GM23248 (cell line): ENCODE measurements around the gene SNHG17. TPM values are rescaled to one million over a fixed set of nuclear protein-coding genes. Genes with fewer than 3 reads are reported as not detected.
"Not testable (repeated sequence)": the region's sequence is repeated elsewhere in the genome, so short reads cannot be mapped to it uniquely, and the experiment has no call there.

ENCODE experiments used
- DNase-seq: peaks from one replicate; pipeline ENCODE4 v3.0.0-alpha.2; 2015
- H2AFZ ChIP-seq: fragments of 200-600 bp; sonication (generic); 2 replicates; pipeline ENCODE4 v1.6.1; 2016; ENCODE audit warnings: antibody characterized with exemption
- H3F3A ChIP-seq: fragments of 200-600 bp; sonication (generic); 2 replicates; pipeline ENCODE4 v1.6.1; 2016; ENCODE audit warnings: mild to moderate bottlenecking, antibody characterized with exemption, mixed run types; ENCODE audit not compliant: insufficient read depth
- H3K27ac ChIP-seq: fragments of 200-600 bp; sonication (generic); 2 replicates; pipeline ENCODE4 v1.5.1; 2016; ENCODE audit warnings: mild to moderate bottlenecking
- H3K27me3 ChIP-seq: fragments of 200-600 bp; sonication (generic); replicated peaks from 2 replicates; pipeline ENCODE4 v1.6.1; 2016; ENCODE audit warnings: mild to moderate bottlenecking; ENCODE audit not compliant: insufficient read depth
- H3K36me3 ChIP-seq: fragments of 200-600 bp; sonication (generic); 2 replicates; pipeline ENCODE4 v1.6.1; 2016; ENCODE audit warnings: low read depth, mild to moderate bottlenecking
- H3K4me1 ChIP-seq: fragments of 200-600 bp; sonication (generic); 2 replicates; pipeline ENCODE4 v1.6.1; 2016; ENCODE audit warnings: mild to moderate bottlenecking; ENCODE audit not compliant: insufficient read depth
- H3K4me2 ChIP-seq: fragments of 200-600 bp; sonication (generic); one replicate; pipeline ENCODE4 v1.6.1; 2016; ENCODE audit warnings: mild to moderate bottlenecking; ENCODE audit not compliant: unreplicated experiment
- H3K4me3 ChIP-seq: fragments of 200-600 bp; sonication (generic); 2 replicates; pipeline ENCODE4 v1.5.1; 2016; ENCODE audit warnings: mild to moderate bottlenecking
- H3K79me2 ChIP-seq: fragments of 200-600 bp; sonication (generic); 2 replicates; pipeline ENCODE4 v1.6.1; 2016; ENCODE audit warnings: mild to moderate bottlenecking; ENCODE audit not compliant: insufficient read depth
- H3K9ac ChIP-seq: fragments of 200-600 bp; sonication (generic); 2 replicates; pipeline ENCODE4 v1.6.1; 2016; ENCODE audit warnings: mild to moderate bottlenecking
- H3K9me2 ChIP-seq: fragments of 200-600 bp; sonication (generic); 2 replicates; pipeline ENCODE4 v1.6.1; 2016; ENCODE audit warnings: mixed run types, mild to moderate bottlenecking, moderate library complexity; ENCODE audit not compliant: insufficient read depth
- H3K9me3 ChIP-seq: fragments of 200-600 bp; sonication (generic); one replicate; pipeline ENCODE4 v1.6.1; 2017; ENCODE audit warnings: low read depth
- H4K20me1 ChIP-seq: fragments of 200-600 bp; sonication (generic); 2 replicates; pipeline ENCODE4 v1.6.0; 2016; ENCODE audit not compliant: insufficient read depth
- EZH2 ChIP-seq: fragments of 200-600 bp; sonication (generic); IDR thresholded peaks from 2 replicates; pipeline ENCODE4 v1.6.1; 2018; ENCODE audit warnings: antibody characterized with exemption, mild to moderate bottlenecking; ENCODE audit not compliant: insufficient read depth, poor library complexity, severe bottlenecking
- EZH2phosphoT487 ChIP-seq: fragments of 200-600 bp; sonication (generic); IDR thresholded peaks from 2 replicates; pipeline ENCODE4 v1.6.1; 2018; ENCODE audit warnings: antibody characterized with exemption, moderate library complexity, mild to moderate bottlenecking, low read depth; ENCODE audit not compliant: insufficient read depth
- WGBS, 2 experiments: methylation state at CpG; one replicate each; pipeline ENCODE4 v1.1.6; 2015 to 2017; ENCODE audit warnings: low lambda C conversion rate in 2 of 2, low coverage in 1 of 2; ENCODE audit errors: missing lambda C conversion rate in 2 of 2; 5-methylcytosine and 5-hydroxymethylcytosine counted together
- in situ Hi-C: fragments of 300-500 bp; cut with MboI; formaldehyde crosslinking; loops from 2 replicates; pipeline ENCODE4 v1.15.0; 2020
- polyA plus RNA-seq: library from polyadenylated mRNA; unstranded; fragments of >200 nt; fragmentation: Nextera tagmentation; extraction: Ambion mirVana; gene quantifications from 2 replicates; pipeline ENCODE4 v1.2.1, GENCODE V29; 2016
- total RNA-seq: library from RNA; depleted of rRNA; stranded (reverse); fragments of >200 nt; shearing (Covaris generic); gene quantifications from 2 replicates; pipeline ENCODE4 v1.2.3, GENCODE V29; 2014

SNHG17 gene
- total and polyA plus RNA-seq, 2 experiments from 2014 or later: 15.2 to 28.0 TPM

GRCh38 chr20:38405132-38405531 is 30.0 kb downstream of the SNHG17 start:
- Histone ChIP-seq H3K4me1 (no peaks in the 10 kb centered on the region), H3K36me3 (no peaks in the 10 kb centered on the region), H3K9me2 (no peaks in the 10 kb centered on the region), H2AFZ (no peak overlapping the region), H3K9ac (no peak overlapping the region), H4K20me1 (no peaks in the 10 kb centered on the region), H3K4me2 (no peak overlapping the region), H3K9me3 (no peaks in the 10 kb centered on the region), H3K27ac (no peak overlapping the region), H3K79me2 (no peaks in the 10 kb centered on the region), H3K4me3 (no peak overlapping the region), H3K27me3 (no peaks in the 10 kb centered on the region), H3F3A (peaks cover 6% of the 10 kb centered on the region; the same call in 1 of the 2 replicates)
- 50 to 53% methylated on average over 2 of the region's 2 CpGs for WGBS, 2 experiments
- no peak for TF ChIP-seq EZH2phosphoT487
- TF ChIP-seq EZH2: no peak
- in situ Hi-C loops: loop anchor here (10.0 kb wide), 1 partner anchor 170 kb away; no protein-coding TSS in a partner anchor
- DNase-seq: no peak

GRCh38 chr20:38404016-38404415 is 31.1 kb downstream of the SNHG17 start:
- Histone ChIP-seq H3K9ac (no peak overlapping the region), H3K4me1 (no peaks in the 10 kb centered on the region), H2AFZ (no peak overlapping the region), H4K20me1 (no peaks in the 10 kb centered on the region), H3K27ac (no peak overlapping the region), H3K79me2 (no peaks in the 10 kb centered on the region), H3K27me3 (no peaks in the 10 kb centered on the region), H3K9me2 (no peaks in the 10 kb centered on the region), H3K36me3 (no peaks in the 10 kb centered on the region), H3K4me3 (no peak overlapping the region), H3F3A (no peaks in the 10 kb centered on the region), H3K9me3 (no peaks in the 10 kb centered on the region), H3K4me2 (no peak overlapping the region)
- no peak for TF ChIP-seq EZH2
- TF ChIP-seq EZH2phosphoT487: no peak
- in situ Hi-C loops: loop anchor here (10.0 kb wide), 1 partner anchor 169 kb away; no protein-coding TSS in a partner anchor
- no peak for DNase-seq

GRCh38 chr20:38402816-38403215 is 32.3 kb downstream of the SNHG17 start:
- Histone ChIP-seq H3K9ac (no peak overlapping the region), H2AFZ (no peak overlapping the region), H3K27ac (no peak overlapping the region), H3K79me2 (no peaks in the 10 kb centered on the region), H3K4me1 (no peaks in the 10 kb centered on the region), H3K36me3 (no peaks in the 10 kb centered on the region), H3K9me2 (no peaks in the 10 kb centered on the region), H3K4me3 (no peak overlapping the region), H3K9me3 (no peaks in the 10 kb centered on the region), H3K4me2 (no peak overlapping the region), H4K20me1 (no peaks in the 10 kb centered on the region), H3F3A (no peaks in the 10 kb centered on the region), H3K27me3 (no peaks in the 10 kb centered on the region)
- 87% methylated on average over 8 of the region's 8 CpGs for WGBS, 2 experiments
- in situ Hi-C loops: loop anchor here (10.0 kb wide), 1 partner anchor 168 kb away; no protein-coding TSS in a partner anchor
- TF ChIP-seq EZH2phosphoT487 (no peak), EZH2 (no peak)
- DNase-seq: no peak

GRCh38 chr20:38402089-38402488 is 33.0 kb downstream of the SNHG17 start:
- in situ Hi-C loops: loop anchor here (10.0 kb wide), 1 partner anchor 167 kb away; no protein-coding TSS in a partner anchor
- Histone ChIP-seq H3K9me2 (no peaks in the 10 kb centered on the region), H3K27me3 (no peaks in the 10 kb centered on the region), H3K4me2 (no peak overlapping the region), H3K4me3 (no peak overlapping the region), H3K9ac (no peak overlapping the region), H3K79me2 (no peaks in the 10 kb centered on the region), H3K4me1 (no peaks in the 10 kb centered on the region), H4K20me1 (no peaks in the 10 kb centered on the region), H3F3A (no peaks in the 10 kb centered on the region), H3K36me3 (no peaks in the 10 kb centered on the region), H3K9me3 (no peaks in the 10 kb centered on the region), H3K27ac (no peak overlapping the region), H2AFZ (no peak overlapping the region)
- DNase-seq: no peak
- no peak for TF ChIP-seq EZH2phosphoT487
- no peak for TF ChIP-seq EZH2
- 81 to 84% methylated on average over 5 of the region's 5 CpGs for WGBS, 2 experiments

- DNase-seq, H3K4me3 ChIP-seq, H3K36me3 ChIP-seq, H2AFZ ChIP-seq, in situ Hi-C loops, H3K4me1 ChIP-seq, H3K9me2 ChIP-seq, H3K79me2 ChIP-seq, H3K4me2 ChIP-seq, H3F3A ChIP-seq, H3K27ac ChIP-seq, H4K20me1 ChIP-seq, H3K9ac ChIP-seq, H3K9me3 ChIP-seq: not testable (repeated sequence)
- WGBS, 2 experiments: 96 to 100% methylated on average over 2 of the region's 2 CpGs
- H3K27me3 ChIP-seq: peaks cover 12% of the 10 kb centered on the region
These were observed 39.3 kb downstream of the SNHG17 start for GRCh38 chr20:38395751-38396395.
